H54 (cell line): ENCODE results near the gene SF3A1.

Source experiments
- DNase-seq: peaks from one replicate; pipeline ENCODE4 v3.0.0; 2011; ENCODE audit warnings: low spot score, mixed read lengths; ENCODE audit not compliant: insufficient read length
- FAIRE-seq: peaks from 3 replicates; lab custom pipeline; 2011; peaks lifted over from hg19 to GRCh38; lab: Jason Lieb, UNC
- POLR2A ChIP-seq: IDR thresholded peaks from 2 replicates; pipeline ENCODE4 v1.6.1; 2011; ENCODE audit warnings: low read depth, mild to moderate bottlenecking, low read length

Gene SF3A1

GRCh38 chr22:30373331-30374325 lies 16.9 kb upstream of the SF3A1 start:
- FAIRE-seq: no peak
- no peak for TF ChIP-seq POLR2A
- no peak for DNase-seq

DNA sequence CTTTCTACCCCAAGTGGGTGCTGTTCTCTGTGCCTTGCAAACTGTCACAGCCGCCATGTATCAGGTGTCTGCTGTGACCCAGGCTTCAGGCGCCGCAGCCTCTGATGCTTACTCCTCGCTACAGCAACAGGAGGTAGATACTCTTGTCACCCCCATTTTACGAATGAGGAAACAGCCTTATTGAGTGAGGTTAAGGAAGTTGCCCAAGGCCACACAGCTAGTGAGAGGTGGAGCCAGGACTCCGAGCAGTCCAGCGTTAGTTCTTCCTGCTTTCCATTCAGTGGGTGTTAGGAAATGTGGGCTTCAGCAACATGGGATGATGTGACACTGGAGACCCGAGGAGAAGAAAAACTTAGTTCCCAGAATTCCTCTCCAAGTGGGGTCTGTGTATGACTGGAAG lies 16.2 kb upstream of the SF3A1 start:
- FAIRE-seq (no peak), DNase-seq (no peak)
- TF ChIP-seq POLR2A: no peak

GRCh38 chr22:30371981-30372380 lies 15.3 kb upstream of the SF3A1 start:
- FAIRE-seq: no peak
- no peak for TF ChIP-seq POLR2A
- no peak for DNase-seq

DNA sequence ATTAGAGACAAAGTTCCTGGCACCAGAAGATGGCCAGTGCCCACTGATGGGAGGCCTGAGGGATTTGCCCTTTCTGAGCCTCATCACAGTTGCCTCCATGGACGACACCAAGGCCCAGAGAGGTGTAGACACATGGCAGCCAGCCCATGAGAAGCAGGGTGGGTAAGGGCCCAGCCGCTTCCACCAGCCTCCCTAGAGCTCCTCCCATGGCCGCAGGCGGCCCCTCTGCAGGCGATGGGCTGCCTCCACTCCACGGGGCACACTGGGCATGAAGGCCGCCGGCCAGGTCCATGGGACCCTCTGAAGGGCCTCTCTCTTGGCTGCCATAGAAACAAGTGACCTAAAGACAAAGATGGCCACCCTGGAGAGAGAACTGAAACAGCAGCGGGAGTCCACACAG lies 14.6 kb upstream of the SF3A1 start:
- no peak for TF ChIP-seq POLR2A
- FAIRE-seq: no peak

DNA sequence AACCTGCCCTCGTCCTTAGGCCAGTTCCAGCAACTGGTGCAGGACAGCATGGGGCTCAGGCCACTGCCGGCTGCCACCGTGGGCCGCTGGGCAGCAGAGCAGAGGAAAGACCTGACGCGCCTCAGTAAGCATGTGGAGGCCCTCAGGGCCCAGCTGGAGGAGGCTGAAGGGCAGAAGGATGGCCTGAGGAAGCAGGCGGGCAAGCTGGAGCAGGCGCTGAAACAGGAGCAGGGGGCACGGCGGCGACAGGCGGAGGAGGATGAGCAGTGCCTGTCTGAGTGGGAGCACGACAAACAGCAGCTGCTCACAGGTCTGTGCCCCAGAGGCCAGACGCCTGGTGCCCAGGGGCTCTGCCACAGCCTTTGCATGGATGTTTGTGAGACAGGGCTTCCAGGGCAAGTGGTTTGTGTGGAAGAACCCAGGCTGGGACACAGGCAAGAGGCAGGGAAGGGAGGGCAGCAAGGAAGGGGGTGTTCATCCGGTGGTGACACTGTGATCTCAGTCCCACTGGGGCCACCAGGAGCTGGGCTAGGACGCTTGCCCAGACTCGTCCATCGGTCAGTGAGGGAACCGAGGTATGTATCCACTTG lies 14.0 kb upstream of the SF3A1 start:
- TF ChIP-seq POLR2A: no peak
- no peak for DNase-seq
- FAIRE-seq: no peak

More for the DNA sequence above, 14.6 kb upstream of the SF3A1 start:
- DNase-seq: no peak

- FAIRE-seq (no peak), DNase-seq (no peak)
- TF ChIP-seq POLR2A: no peak
Measured at GRCh38 chr22:30368420-30368819, 11.7 kb upstream of the SF3A1 start.

- FAIRE-seq: no peak
- no peak for DNase-seq
- TF ChIP-seq POLR2A: no peak
Measured at GRCh38 chr22:30365891-30366290, 9.2 kb upstream of the SF3A1 start.

DNA sequence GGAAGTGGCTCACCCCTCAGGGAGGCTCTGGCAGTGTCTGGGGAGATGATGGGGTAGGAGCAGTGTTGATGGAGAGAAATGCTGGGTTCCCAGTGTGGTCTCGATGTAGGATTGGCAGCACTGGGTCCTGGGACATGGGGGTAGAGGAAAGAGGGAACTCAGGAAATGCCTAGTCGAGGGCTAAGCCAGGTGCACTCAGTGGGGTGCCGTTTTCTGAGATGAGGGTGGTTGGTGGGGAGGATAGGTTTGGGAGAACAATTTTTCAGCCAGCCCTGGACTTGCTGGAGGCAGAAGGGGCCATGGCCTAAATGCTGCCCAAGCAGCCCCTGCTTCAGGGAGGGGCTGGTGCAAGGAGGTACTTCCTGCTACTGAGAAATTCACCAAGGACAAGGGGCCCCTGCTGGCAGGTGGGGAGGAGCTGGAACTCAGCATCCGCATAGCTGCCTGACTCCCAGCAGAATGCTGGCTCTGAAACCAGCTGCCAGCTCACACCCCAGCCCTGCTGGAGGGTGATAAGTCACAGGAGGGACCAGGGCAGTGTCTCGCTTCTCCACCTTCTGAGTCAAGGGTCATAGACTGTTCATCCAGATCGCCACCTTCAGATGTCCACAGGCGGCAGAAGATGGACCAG lies 6.1 kb upstream of the SF3A1 start:
- DNase-seq: peak; percentile 59
- FAIRE-seq: no peak
- no peak for TF ChIP-seq POLR2A

- no peak for TF ChIP-seq POLR2A
- no peak for DNase-seq
- FAIRE-seq: no peak
Measured at GRCh38 chr22:30361916-30362650, 5.4 kb upstream of the SF3A1 start.

- DNase-seq (no peak), FAIRE-seq (no peak)
- no peak for TF ChIP-seq POLR2A
Measured at GRCh38 chr22:30358541-30358940, 1.8 kb upstream of the SF3A1 start.

- FAIRE-seq: no peak
- no peak for DNase-seq
- TF ChIP-seq POLR2A: no peak
Measured at GRCh38 chr22:30357650-30358215, 1.0 kb upstream of the SF3A1 start.

- no peak for DNase-seq
- no peak for TF ChIP-seq POLR2A
Measured at GRCh38 chr22:30357236-30357570, 509 bp upstream of the SF3A1 start.

DNA sequence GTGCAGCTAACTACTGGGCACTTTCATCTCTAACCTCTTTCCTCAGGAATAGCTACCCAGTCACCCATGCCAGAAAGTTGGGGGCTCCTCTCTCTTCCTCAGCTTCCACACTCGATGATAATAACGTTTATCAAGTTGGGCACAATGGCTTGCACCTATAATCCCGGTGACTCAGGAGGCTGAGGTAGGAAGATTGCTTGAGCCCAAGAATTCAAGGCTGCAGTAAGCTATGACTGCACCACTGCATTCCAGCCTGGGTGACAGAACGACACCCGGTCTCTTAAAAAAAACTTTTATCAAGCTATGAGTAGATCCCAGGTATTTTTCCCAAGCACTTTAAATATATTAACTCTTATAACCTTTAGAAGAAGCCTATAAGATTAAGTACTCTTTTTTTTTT lies 2.0 kb downstream of the SF3A1 start:
- FAIRE-seq (no peak), DNase-seq (no peak)
- no peak for TF ChIP-seq POLR2A

More at GRCh38 chr22:30357236-30357570, 509 bp upstream of the SF3A1 start:
- no peak for FAIRE-seq

- TF ChIP-seq POLR2A: no peak
- no peak for FAIRE-seq
- DNase-seq: no peak
Measured at GRCh38 chr22:30351226-30351625, 5.5 kb downstream of the SF3A1 start.
